Mucosa of rectum (tissue), 2 donors: ENCODE results near the gene HDAC10.
"Not testable (repeated sequence)": the region's sequence is repeated elsewhere in the genome, so short reads cannot be mapped to it uniquely, and the experiment has no call there.

Source experiments
- H3K27ac ChIP-seq, 2 donors: one replicate each; pipeline ENCODE4 v1.7.0; 2013; ENCODE audit warnings: inconsistent platforms in 2 of 2, low read depth in 2 of 2, low read length in 2 of 2
- H3K27me3 ChIP-seq, 2 donors: one replicate each; pipeline ENCODE4 v1.7.0; 2013; ENCODE audit warnings: low read length in 2 of 2; ENCODE audit not compliant: control insufficient read depth in 2 of 2, insufficient read depth in 2 of 2
- H3K36me3 ChIP-seq, 2 donors: one replicate each; pipeline ENCODE4 v1.7.0; 2013; ENCODE audit warnings: low read length in 2 of 2; ENCODE audit not compliant: control insufficient read depth in 2 of 2, insufficient read depth in 2 of 2
- H3K4me1 ChIP-seq, 2 donors: one replicate each; pipeline ENCODE4 v1.7.0; 2013; ENCODE audit warnings: low read length in 2 of 2, mild to moderate bottlenecking in 1 of 2; ENCODE audit not compliant: control insufficient read depth in 2 of 2, insufficient read depth in 2 of 2
- H3K4me3 ChIP-seq, 2 donors: one replicate each; pipeline ENCODE4 v1.7.0; 2013; ENCODE audit warnings: low read length in 2 of 2
- H3K9ac ChIP-seq, 2 donors: one replicate each; pipeline ENCODE4 v1.7.0; 2013; ENCODE audit warnings: low read length in 2 of 2, low read depth in 1 of 2, mild to moderate bottlenecking in 1 of 2
- H3K9me3 ChIP-seq, 2 donors: one replicate each; pipeline ENCODE4 v1.7.0; 2013; ENCODE audit warnings: low read length in 2 of 2; ENCODE audit not compliant: control insufficient read depth in 2 of 2
- donor health status: healthy.
- donor health status: Normal muscosa, but diverticular disease.

The HDAC10 gene

DNA sequence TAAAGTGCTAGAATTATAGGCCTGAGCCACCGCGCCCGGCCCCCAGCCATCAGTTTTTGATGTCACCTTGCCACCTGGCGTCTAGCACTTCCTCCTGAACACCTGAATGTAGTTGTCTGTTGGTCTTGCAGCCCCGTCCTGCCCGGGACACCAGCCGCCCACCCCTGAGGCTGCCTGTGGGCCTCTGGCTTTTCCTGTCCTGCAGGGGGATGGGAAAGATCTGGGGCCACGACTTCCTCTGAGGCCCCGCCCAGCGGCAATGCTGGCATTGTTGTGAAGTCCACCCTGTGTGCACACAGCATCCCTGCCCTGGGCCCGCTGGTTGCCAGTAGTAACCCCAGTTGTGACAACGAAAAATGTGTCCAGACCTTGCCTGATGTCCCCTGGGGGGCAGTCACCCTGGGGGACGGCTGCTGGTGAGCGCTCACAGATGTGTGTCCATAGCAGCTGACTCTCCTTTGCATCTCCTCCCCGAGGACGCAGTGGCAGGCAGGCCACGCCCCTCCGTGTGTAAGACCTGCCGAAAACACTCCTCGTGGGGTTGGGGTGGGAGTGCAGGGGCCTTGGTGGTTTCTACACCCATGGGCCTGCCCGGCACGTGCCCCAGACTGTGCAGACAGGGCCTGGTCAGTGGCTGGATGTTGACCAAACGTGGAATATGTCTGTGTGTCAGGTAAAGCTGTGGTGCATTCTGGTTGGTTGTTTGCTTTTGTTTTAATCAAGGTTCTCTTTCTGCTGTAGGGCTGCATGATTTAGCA is 43.5 kb downstream of the HDAC10 start:
- H3K9ac ChIP-seq: no peak overlapping the region
- no peaks in the 10 kb centered on the region for H3K9me3 ChIP-seq
- no peaks in the 10 kb centered on the region for H3K27me3 ChIP-seq
- H3K4me1 ChIP-seq: peaks cover 0 to 3% of the 10 kb centered on the region in 2 donors
- peaks cover 28 to 33% of the 10 kb centered on the region in 2 donors for H3K36me3 ChIP-seq
- H3K27ac ChIP-seq: no peak overlapping the region
- no peak overlapping the region for H3K4me3 ChIP-seq

DNA sequence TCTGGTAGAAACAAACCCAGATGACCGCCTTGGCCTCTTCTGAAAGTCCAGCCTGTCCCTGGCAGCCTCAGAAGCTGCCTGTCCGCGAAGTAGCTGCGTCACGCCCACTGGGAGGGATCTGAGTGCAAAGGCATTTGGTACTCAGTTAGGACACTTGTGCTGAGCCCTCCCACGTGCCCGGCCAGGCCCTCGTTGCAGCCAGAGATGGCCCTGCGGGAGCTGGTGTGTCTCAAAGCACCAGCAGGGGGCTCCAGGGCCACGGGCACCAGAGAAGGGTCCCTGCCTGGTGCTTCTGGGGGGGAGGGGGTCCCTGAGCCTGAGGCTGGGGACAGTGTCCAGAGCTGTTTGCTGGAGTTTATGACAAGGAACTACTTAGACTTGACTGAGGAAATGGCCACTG is 44.5 kb downstream of the HDAC10 start:
- Histone ChIP-seq H3K36me3 (peaks cover 24 to 30% of the 10 kb centered on the region in 2 donors), H3K27ac (no peak overlapping the region), H3K9ac (no peak overlapping the region), H3K4me3 (no peak overlapping the region), H3K27me3 (no peaks in the 10 kb centered on the region), H3K4me1 (peaks cover 7 to 10% of the 10 kb centered on the region in 2 donors), H3K9me3 (no peaks in the 10 kb centered on the region)

DNA sequence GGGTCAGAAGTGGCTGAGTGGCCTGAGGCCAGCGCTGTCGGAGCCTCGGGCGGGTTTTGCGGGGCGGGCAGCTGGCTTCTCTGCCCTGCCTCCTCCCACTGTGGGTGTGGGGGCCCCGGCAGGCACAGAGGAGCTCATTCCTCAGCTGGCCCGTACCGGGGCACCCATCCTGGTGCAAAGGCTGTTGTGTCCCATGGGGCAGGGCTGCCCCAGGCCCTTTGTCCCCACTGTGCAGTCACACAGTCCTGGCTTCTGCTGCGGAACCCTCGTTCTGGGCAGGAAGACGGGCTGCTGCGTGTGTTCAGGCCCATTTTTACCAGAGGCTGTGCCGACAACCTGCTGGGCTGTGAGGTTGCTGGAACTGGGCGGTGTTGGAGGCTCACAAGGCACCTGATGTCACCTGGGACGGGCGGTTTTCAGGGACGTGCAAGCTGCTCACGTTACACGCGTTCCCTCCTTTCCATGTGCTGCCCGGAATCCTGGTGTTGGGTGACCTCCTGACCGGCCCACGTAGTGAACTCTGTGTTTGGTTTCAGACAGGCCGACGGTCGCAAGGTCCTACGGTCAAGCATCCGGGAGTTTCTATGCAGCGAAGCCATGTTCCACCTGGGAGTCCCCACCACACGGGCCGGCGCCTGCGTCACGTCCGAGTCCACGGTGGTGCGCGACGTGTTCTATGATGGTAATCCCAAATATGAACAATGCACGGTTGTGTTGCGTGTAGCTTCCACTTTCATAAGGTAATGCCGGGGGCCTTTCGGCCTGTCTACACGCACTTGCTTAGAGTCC is 45.1 kb downstream of the HDAC10 start:
- H3K4me3 ChIP-seq: no peak overlapping the region
- H3K27ac ChIP-seq: no peak overlapping the region
- H3K36me3 ChIP-seq: peaks cover 20 to 24% of the 10 kb centered on the region in 2 donors
- peaks cover 7 to 10% of the 10 kb centered on the region in 2 donors for H3K4me1 ChIP-seq
- no peaks in the 10 kb centered on the region for H3K9me3 ChIP-seq
- H3K27me3 ChIP-seq: no peaks in the 10 kb centered on the region
- no peak overlapping the region for H3K9ac ChIP-seq

DNA sequence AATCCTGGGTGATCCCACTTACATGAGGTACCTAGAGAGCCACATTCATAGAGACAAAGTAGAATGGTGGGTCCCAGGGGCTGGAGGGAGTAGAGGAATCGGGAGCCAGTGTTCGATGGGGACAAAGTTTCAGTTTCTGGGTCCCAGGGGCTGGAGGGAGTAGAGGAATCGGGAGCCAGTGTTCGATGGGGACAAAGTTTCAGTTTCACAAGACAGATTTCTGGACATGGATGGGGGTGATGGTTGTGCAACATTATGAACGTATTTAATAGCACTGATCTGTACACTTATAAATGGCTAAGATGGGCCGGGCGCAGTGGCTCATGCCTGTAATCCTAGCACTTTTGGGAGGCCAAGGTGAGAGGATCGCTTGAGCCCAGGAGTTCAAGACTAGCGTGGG is 46.1 kb downstream of the HDAC10 start:
- H3K9ac ChIP-seq, H3K9me3 ChIP-seq, H3K27me3 ChIP-seq, H3K4me3 ChIP-seq, H3K27ac ChIP-seq: not testable (repeated sequence)
- H3K36me3 ChIP-seq: peaks cover 13 to 18% of the 10 kb centered on the region in 2 donors
- H3K4me1 ChIP-seq: peaks cover 7 to 10% of the 10 kb centered on the region in 2 donors

DNA sequence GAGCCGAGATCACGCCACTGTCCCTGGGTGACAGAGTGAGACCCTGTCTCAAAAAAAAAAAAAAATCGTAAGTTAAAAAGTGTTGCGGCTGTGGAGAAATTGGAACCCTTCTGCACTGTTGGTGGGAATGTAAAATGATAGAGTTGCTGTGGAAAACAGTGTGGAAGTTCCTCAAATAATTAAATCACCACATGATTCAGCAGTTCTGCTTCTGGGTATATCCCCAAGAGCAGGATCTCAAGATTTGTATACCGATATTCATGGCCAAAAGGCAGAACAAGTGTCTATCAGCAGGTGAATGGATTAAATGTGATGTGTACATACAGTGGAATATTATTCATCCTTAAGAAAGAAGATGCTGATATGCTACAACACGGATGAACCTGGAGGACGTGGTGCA is 46.5 kb downstream of the HDAC10 start:
- Histone ChIP-seq H3K9ac (no peak overlapping the region), H3K36me3 (peaks cover 11 to 18% of the 10 kb centered on the region in 2 donors), H3K4me3 (no peak overlapping the region)

DNA sequence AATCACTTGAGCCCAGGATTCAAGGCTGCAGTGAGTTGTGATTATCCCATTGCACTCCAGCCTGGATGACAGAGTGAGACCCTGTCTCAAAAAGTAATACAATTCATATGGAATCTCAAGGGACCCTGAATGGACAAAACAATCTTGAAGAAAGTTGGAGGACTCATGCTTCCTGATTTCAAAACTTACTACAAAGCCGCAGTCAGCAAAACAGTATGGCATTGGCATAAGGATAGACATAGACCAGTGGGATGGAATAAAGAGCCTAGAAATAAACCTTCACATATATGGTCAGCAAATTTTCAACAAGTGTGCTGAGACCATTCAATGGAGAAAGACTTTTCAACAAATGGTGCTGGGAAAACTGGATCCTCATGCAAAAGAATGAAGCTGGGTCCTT is 47.8 kb downstream of the HDAC10 start:
- Histone ChIP-seq H3K9me3 (no peaks in the 10 kb centered on the region), H3K4me1 (peaks cover 7 to 15% of the 10 kb centered on the region in 2 donors), H3K27me3 (no peaks in the 10 kb centered on the region), H3K36me3 (peaks cover 11 to 14% of the 10 kb centered on the region in 2 donors), H3K4me3 (no peak overlapping the region), H3K27ac (no peak overlapping the region), H3K9ac (no peak overlapping the region)

More for the DNA sequence above, 46.5 kb downstream of the HDAC10 start:
- Histone ChIP-seq H3K9me3 (no peaks in the 10 kb centered on the region), H3K27me3 (no peaks in the 10 kb centered on the region), H3K27ac (no peak overlapping the region), H3K4me1 (peaks cover 7 to 14% of the 10 kb centered on the region in 2 donors)

DNA sequence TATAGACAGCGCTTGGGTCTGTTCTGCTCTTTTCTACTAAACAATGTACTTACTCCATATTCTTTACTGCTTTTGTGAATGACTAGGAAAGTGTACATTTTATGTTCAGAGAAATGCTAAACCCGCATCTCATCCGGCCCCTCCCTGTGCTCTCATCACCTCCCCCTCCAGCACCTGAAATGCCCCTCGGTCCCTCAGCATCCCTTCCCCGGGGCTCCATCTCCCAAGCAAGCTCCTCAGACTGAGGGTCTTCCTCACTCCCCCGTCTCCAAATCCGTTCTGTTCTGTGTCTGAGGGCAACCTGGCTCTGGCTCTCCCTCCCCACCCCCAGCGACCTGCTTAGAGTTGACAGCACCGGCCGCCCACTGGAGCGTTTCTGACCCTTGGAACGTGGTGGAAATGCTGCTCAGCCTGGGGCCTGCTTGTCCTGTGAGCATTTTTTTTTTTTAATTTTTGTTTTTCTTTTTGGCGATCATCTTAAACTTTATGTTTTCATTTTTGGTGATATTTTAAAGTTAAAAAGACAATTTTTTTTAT is 48.9 kb downstream of the HDAC10 start:
- Histone ChIP-seq H3K9me3 (no peaks in the 10 kb centered on the region), H3K27ac (no peak overlapping the region), H3K27me3 (no peaks in the 10 kb centered on the region), H3K36me3 (peaks cover 12 to 16% of the 10 kb centered on the region in 2 donors), H3K4me3 (peak overlapping the region; percentile 61 to 76), H3K4me1 (peaks cover 7 to 15% of the 10 kb centered on the region in 2 donors), H3K9ac (peak overlapping the region; percentile 63 to 67)

DNA sequence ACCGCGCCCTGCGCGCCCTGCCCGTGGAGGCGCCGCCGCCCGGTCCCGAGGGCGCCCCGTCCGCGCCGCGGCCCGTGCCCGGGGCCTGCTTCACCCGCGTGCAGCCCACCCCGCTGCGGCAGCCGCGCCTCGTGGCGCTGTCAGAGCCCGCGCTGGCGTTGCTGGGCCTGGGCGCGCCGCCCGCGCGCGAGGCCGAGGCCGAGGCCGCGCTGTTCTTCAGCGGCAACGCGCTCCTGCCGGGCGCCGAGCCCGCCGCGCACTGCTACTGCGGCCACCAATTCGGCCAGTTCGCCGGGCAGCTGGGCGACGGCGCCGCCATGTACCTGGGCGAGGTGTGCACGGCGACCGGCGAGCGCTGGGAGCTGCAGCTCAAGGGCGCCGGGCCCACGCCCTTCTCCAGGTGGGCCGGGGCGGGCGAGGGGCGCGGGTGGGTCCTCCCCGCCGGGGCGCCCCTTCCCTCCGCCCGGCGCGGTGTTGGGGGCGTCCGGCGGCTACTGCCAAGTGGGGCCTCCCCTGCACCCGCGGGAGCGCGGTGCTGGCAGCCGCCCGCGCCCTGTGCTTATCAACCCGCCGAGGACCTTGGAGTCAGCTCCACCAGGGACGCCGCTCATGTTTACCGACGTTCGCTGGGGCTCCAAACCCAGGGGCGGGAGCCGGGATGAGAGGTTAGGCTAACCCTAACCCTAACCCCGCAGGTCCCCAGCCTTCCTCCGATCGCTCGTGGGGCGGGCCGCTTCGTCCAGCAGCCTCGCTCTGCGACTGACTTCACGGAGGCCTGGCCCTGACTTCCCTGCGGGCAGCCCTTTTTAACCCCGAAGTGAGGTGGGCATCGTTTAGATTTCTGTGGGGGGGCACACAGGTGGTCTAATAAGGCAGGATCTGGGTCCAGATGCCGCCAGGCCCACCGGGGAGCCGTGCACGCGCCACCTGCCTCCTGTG is 49.6 kb downstream of the HDAC10 start:
- Histone ChIP-seq H3K27ac (peak overlapping the region; percentile 63 to 71), H3K36me3 (peaks cover 7 to 12% of the 10 kb centered on the region in 2 donors)

DNA sequence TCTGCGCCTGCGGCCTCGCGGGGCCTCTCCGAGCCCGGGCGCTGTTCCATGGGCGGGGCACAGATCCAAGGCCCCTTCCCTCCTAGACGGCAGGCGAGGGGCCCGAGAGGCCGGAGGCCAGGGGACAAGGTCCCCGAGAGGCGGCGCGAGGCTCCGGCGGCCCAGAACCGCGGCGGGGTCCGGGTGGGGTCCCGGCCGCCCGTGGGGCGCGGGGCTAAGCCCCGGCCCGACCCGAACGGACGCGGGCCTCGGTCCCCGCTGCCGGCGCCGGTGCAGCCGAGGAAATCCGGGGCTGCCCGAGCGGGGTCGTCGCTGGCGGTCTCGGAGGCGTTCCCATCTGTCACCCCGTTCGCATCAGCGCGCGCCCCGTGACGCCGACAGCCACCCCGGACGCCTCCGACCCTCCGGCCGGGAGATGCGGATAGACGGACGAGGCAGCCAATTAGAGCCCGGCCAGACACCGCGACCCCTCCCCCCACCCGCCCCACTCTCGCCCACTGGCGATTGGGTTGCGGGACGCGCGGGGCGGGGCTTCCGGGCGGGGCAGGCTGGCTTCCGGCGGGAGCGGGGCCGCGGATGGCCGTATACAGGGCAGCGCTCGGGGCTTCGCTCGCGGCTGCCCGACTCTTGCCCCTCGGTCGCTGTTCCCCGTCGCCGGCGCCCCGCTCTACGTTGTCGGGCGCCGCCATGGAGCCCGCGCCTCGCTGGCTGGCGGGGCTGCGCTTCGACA is 50.4 kb downstream of the HDAC10 start, which contains the start of gene SELENOO:
TSS of gene SELENOO (plus strand) at position 551 of the 730 bp plus-strand sequence. CDS start at position 577, 26 bp downstream.
- Histone ChIP-seq H3K9me3 (no peaks in the 10 kb centered on the region), H3K4me3 (peak within 1 kb of the TSS; percentile 73 to 76), H3K4me1 (peaks cover 7 to 12% of the 10 kb centered on the region in 2 donors), H3K36me3 (peaks cover 10 to 11% of the 10 kb centered on the region in 2 donors), H3K27me3 (no peaks in the 10 kb centered on the region), H3K27ac (peak within 1 kb of the TSS; percentile 63 to 71), H3K9ac (peak within 1 kb of the TSS; percentile 75 to 76)

More for the DNA sequence above, 49.6 kb downstream of the HDAC10 start:
- H3K9me3 ChIP-seq: no peaks in the 10 kb centered on the region
- peaks cover 7 to 14% of the 10 kb centered on the region in 2 donors for H3K4me1 ChIP-seq
- peak overlapping the region; percentile 63 to 67 for H3K9ac ChIP-seq
- H3K27me3 ChIP-seq: no peaks in the 10 kb centered on the region
- H3K4me3 ChIP-seq: peak overlapping the region; percentile 61 to 76
